ENCODE measurements around the gene TRAF1. TPM values are rescaled to one million over a fixed set of nuclear protein-coding genes. Genes with fewer than 3 reads are reported as not detected.

The TRAF1 gene
- total RNA-seq, 4 donors from 2014 or later: 2.5 to 5.7 (median 2.8) TPM

- TF ChIP-seq CTCF (IDR thresholded peaks at IDR 0.05): no peak
- TF ChIP-seq POLR2A (IDR thresholded peaks at IDR 0.05): no peak
- intact Hi-C loops (cut with DNase I): no loop called here
- H3K27me3 ChIP-seq: no peaks in the 10 kb centered on the region
- DNase-seq: no peak
- H3K4me3 ChIP-seq: no peak overlapping the region
- H3K9me3 ChIP-seq: no peaks in the 10 kb centered on the region
- WGBS, 2 donors: 89 to 93% methylated on average over 11 of the region's 13 CpGs
- H3K27ac ChIP-seq: no peak overlapping the region
- peaks cover 0 to 41% (median 20%) of the 10 kb centered on the region in 3 donors for H3K4me1 ChIP-seq
- H3K36me3 ChIP-seq: peaks cover 0 to 33% (median 0%) of the 10 kb centered on the region in 3 donors
These were observed 13.5 kb downstream of the TRAF1 start for GRCh38 chr9:120912958-120913646.

GRCh38 chr9:120911295-120911837 is 15.2 kb downstream of the TRAF1 start:
- Histone ChIP-seq H3K4me3 (no peak overlapping the region), H3K36me3 (peaks cover 0 to 33% (median 0%) of the 10 kb centered on the region in 3 donors), H3K4me1 (peaks cover 0 to 30% (median 15%) of the 10 kb centered on the region in 3 donors), H3K27ac (no peak overlapping the region), H3K9me3 (no peaks in the 10 kb centered on the region), H3K27me3 (no peaks in the 10 kb centered on the region)
- TF ChIP-seq POLR2A (IDR thresholded peaks at IDR 0.05) (no peak), CTCF (IDR thresholded peaks at IDR 0.05) (no peak)
- no peak for DNase-seq
- WGBS, 2 donors: 92% methylated on average over 2 to 5 of the region's 9 CpGs
- intact Hi-C loops (cut with DNase I): no loop called here

GRCh38 chr9:120910643-120911042 is 16.0 kb downstream of the TRAF1 start:
- Histone ChIP-seq H3K27ac (no peak overlapping the region), H3K4me3 (no peak overlapping the region), H3K36me3 (peaks cover 0 to 33% (median 0%) of the 10 kb centered on the region in 3 donors), H3K9me3 (no peaks in the 10 kb centered on the region), H3K27me3 (no peaks in the 10 kb centered on the region), H3K4me1 (peaks cover 0 to 22% (median 11%) of the 10 kb centered on the region in 3 donors)
- intact Hi-C loops (cut with DNase I): no loop called here
- WGBS, 2 donors: 69 to 70% methylated on average over 3 of the region's 3 CpGs
- no peak for DNase-seq
- no peak for TF ChIP-seq POLR2A (IDR thresholded peaks at IDR 0.05)
- no peak for TF ChIP-seq CTCF (IDR thresholded peaks at IDR 0.05)

GRCh38 chr9:120909904-120910303 is 16.7 kb downstream of the TRAF1 start:
- DNase-seq: no peak
- H3K4me1 ChIP-seq: peaks cover 0 to 19% (median 11%) of the 10 kb centered on the region in 3 donors
- intact Hi-C loops (cut with DNase I): no loop called here
- H3K27me3 ChIP-seq: no peaks in the 10 kb centered on the region
- no peaks in the 10 kb centered on the region for H3K9me3 ChIP-seq
- TF ChIP-seq CTCF (IDR thresholded peaks at IDR 0.05) (no peak), POLR2A (IDR thresholded peaks at IDR 0.05) (no peak)
- 51 to 54% methylated on average over 4 to 5 of the region's 5 CpGs for WGBS, 2 donors
- peaks cover 0 to 37% (median 0%) of the 10 kb centered on the region in 3 donors for H3K36me3 ChIP-seq
- H3K27ac ChIP-seq: peak overlapping the region in 1 of 4 donors; percentile 30
- H3K4me3 ChIP-seq: no peak overlapping the region

Data from esophagus squamous epithelium (tissue), 5 donors.